ENCODE results near the gene PAQR7. TPM values are rescaled to one million over a fixed set of nuclear protein-coding genes. Genes with fewer than 3 reads are reported as not detected.

Gene PAQR7
- polyA plus RNA-seq (2011; rRNA removed): 10.7 and 11.9 TPM in 2 replicates
- 34.0 and 41.4 TPM in 2 replicates for polyA minus RNA-seq (2011; rRNA and poly(A)+ RNA removed)

GRCh38 chr1:25875154-25875855 lies at the start of gene PAQR7:
TSS of gene PAQR7 (minus strand) at chr1:25875708. CDS start at chr1:25863839, 11,869 bp downstream.
- ChIA-PET CTCF (interaction anchor here (1.1 to 1.9 kb wide), 2 partner anchors 9 to 21 kb away, joined by 3 to 10 read pairs; no protein-coding TSS in a partner anchor), POLR2A (interaction anchor here (0.7 to 1.9 kb wide), 8 partner anchors 12 to 56 kb away, joined by 3 to 9 read pairs (median 4); partner anchors contain the start of gene MTFR1L)
- DNase-seq (ENCODE audit: low read depth, low spot score): no peak
- no peaks in the 10 kb centered on the region for H3K9me3 ChIP-seq (ENCODE audit: control insufficient read depth, insufficient read depth, low read length)
- TF ChIP-seq, protein P1, sequence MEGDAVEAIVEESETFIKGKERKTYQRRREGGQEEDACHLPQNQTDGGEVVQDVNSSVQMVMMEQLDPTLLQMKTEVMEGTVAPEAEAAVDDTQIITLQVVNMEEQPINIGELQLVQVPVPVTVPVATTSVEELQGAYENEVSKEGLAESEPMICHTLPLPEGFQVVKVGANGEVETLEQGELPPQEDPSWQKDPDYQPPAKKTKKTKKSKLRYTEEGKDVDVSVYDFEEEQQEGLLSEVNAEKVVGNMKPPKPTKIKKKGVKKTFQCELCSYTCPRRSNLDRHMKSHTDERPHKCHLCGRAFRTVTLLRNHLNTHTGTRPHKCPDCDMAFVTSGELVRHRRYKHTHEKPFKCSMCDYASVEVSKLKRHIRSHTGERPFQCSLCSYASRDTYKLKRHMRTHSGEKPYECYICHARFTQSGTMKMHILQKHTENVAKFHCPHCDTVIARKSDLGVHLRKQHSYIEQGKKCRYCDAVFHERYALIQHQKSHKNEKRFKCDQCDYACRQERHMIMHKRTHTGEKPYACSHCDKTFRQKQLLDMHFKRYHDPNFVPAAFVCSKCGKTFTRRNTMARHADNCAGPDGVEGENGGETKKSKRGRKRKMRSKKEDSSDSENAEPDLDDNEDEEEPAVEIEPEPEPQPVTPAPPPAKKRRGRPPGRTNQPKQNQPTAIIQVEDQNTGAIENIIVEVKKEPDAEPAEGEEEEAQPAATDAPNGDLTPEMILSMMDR (IDR thresholded peaks at IDR 0.05; ENCODE audit: low read depth, low read length): 0 out of 2 replicates have a peak, but pooled peaks have one; percentile 22
- H3K27ac ChIP-seq (ENCODE audit: low read depth, low read length): peak within 1 kb of the TSS; percentile 65
- H3K4me3 ChIP-seq (ENCODE audit: low read depth, low read length): peak within 1 kb of the TSS; percentile 69
- H3K27me3 ChIP-seq (ENCODE audit: control insufficient read depth, insufficient read depth, low read length): peaks cover 3% of the 10 kb centered on the region

GRCh38 chr1:25924454-25924853 lies 48.9 kb upstream of the PAQR7 start:
- Histone ChIP-seq H3K9me3 (ENCODE audit: control insufficient read depth, insufficient read depth, low read length) (no peaks in the 10 kb centered on the region; the same call in 1 of the 2 replicates), H3K27ac (ENCODE audit: low read depth, low read length) (no peak overlapping the region), H3K4me3 (ENCODE audit: low read depth, low read length) (no peak overlapping the region), H3K27me3 (ENCODE audit: control insufficient read depth, insufficient read depth, low read length) (peaks cover 8% of the 10 kb centered on the region)
- CTCF ChIA-PET: interaction anchor here (1.1 kb wide), 1 partner anchor 29 kb away, joined by 4 read pairs; no protein-coding TSS in a partner anchor
- POLR2A ChIA-PET: no interaction called here
- no peak for DNase-seq (ENCODE audit: low read depth, low spot score)
- TF ChIP-seq, protein P1 (IDR thresholded peaks at IDR 0.05; ENCODE audit: low read depth, low read length): no peak

DNA sequence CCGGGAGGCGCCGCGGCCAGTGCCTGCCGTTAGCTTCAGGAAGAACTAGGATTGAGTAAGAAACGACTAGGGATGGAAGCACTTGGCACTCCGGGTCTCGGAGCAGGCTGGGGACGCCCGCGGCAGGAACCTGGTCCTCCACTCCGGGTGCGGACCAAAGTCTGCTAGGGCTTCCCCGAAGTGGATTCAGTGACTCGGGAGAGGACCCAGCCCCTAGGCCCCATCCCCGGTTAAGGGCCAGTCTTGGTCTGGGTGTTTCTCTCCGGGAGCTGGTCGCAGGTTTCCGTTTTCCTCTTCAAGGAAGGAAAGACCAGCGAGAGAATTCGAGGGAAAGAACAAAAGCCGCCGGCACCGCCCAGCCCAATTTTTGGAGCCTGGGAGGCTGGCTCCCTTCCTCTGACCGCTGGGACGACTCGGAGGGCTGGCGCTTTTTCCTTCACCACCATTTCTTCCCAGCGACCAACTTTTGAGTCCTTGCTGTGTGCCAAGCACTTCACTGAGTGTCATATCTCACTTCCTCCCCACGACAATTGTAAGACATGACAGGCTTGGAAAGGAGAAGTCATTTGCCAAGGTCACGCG lies 47.6 kb upstream of the PAQR7 start:
- Histone ChIP-seq H3K27me3 (ENCODE audit: control insufficient read depth, insufficient read depth, low read length) (peaks cover 4% of the 10 kb centered on the region), H3K9me3 (ENCODE audit: control insufficient read depth, insufficient read depth, low read length) (no peaks in the 10 kb centered on the region; the same call in 1 of the 2 replicates), H3K4me3 (ENCODE audit: low read depth, low read length) (peak overlapping the region; percentile 59), H3K27ac (ENCODE audit: low read depth, low read length) (no peak overlapping the region)
- no peak for DNase-seq (ENCODE audit: low read depth, low spot score)
- POLR2A ChIA-PET: interaction anchor here (0.5 to 1.0 kb wide), 2 partner anchors 30 to 1247 kb away, joined by 3 to 12 read pairs; no protein-coding TSS in a partner anchor
- TF ChIP-seq, protein P1 (IDR thresholded peaks at IDR 0.05; ENCODE audit: low read depth, low read length): no peak
- CTCF ChIA-PET: interaction anchor here (1.4 kb wide), 1 partner anchor 27 kb away, joined by 10 read pairs; no protein-coding TSS in a partner anchor

DNA sequence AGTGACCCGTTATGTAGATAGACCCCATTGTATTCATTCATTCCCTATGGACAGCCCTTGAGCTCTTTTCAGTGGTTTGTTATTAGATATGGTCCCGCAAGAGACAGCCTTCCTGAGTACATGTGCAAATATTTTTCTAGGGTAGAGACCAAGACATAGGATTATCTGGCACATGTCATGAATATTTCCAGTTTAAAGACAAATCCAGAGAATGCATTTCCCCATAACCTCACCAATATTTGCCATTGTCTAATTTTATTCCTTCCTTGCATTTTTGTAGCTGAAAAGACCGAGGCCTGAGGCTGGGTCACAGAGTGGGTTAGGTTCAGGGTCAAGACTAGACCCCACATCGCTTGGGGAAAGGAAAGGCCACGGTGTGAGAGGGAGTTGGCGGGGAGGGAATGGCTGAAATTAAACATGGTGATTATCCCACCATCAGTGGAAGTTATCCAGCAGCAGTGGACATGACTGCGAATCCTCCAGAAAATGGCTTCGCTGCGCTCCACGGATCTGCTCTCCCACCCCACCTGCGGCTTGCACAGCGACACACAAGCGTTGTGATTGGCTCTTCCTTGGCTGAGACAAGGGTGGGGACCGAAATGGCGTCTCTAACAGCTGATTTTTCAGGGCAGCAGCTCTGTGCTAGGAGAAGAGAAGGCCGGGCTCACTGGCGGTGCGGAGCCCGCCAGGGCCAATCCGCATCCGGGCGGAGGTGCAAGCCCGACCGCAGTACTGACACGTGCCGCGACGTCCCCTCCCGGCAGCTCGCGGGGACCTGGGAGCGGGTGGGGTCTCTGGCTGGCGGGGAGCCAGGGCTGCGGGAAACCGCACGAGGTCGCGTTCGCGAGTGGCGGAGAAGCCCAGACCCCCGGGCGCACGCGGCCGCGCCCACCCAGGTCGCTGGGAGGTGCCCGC lies 46.8 kb upstream of the PAQR7 start:
- peak overlapping the region; percentile 59 for H3K4me3 ChIP-seq (ENCODE audit: low read depth, low read length)
- no peak for DNase-seq (ENCODE audit: low read depth, low spot score)
- TF ChIP-seq, protein P1 (IDR thresholded peaks at IDR 0.05; ENCODE audit: low read depth, low read length): no peak
- no peaks in the 10 kb centered on the region; the same call in 1 of the 2 replicates for H3K9me3 ChIP-seq (ENCODE audit: control insufficient read depth, insufficient read depth, low read length)
- ChIA-PET CTCF (interaction anchor here (1.4 kb wide), 1 partner anchor 27 kb away, joined by 10 read pairs; no protein-coding TSS in a partner anchor), POLR2A (interaction anchor here (0.5 to 1.0 kb wide), 2 partner anchors 31 to 1246 kb away, joined by 3 to 12 read pairs; no protein-coding TSS in a partner anchor)
- peaks cover 4% of the 10 kb centered on the region for H3K27me3 ChIP-seq (ENCODE audit: control insufficient read depth, insufficient read depth, low read length)
- no peak overlapping the region for H3K27ac ChIP-seq (ENCODE audit: low read depth, low read length)

All from AG04450 (cell line).